Neuronal stem cell (in vitro differentiated cells): Measurements from ENCODE around the gene EIF2B4.
A peak's percentile ranks its signal among the peaks of the same experiment; 100 is the strongest.

ENCODE experiments used
- DNase-seq: peaks from one replicate; pipeline ENCODE4 v3.0.0-alpha.2; 2013; ENCODE audit warnings: low spot score
- H2AFZ ChIP-seq: one replicate; pipeline ENCODE4 v1.6.1; 2013; ENCODE audit warnings: mild to moderate bottlenecking, low read length, inconsistent platforms
- H2AK5ac ChIP-seq: 2 replicates; pipeline ENCODE4 v1.6.1; 2013; ENCODE audit warnings: low read depth, mild to moderate bottlenecking, inconsistent platforms, low read length, moderate library complexity, mixed read lengths
- H2BK120ac ChIP-seq: 2 replicates; pipeline ENCODE4 v1.6.1; 2013; ENCODE audit warnings: low read depth, mild to moderate bottlenecking, inconsistent platforms, low read length, moderate library complexity, mixed read lengths
- H2BK12ac ChIP-seq: one replicate; pipeline ENCODE4 v1.6.1; 2013; ENCODE audit warnings: low read length, inconsistent platforms
- H2BK15ac ChIP-seq: 2 replicates; pipeline ENCODE4 v1.6.1; 2013; ENCODE audit warnings: mild to moderate bottlenecking, low read length, inconsistent platforms, mixed read lengths
- H2BK5ac ChIP-seq: one replicate; pipeline ENCODE4 v1.6.1; 2013; ENCODE audit warnings: inconsistent platforms, mild to moderate bottlenecking, low read length, moderate library complexity
- H3K14ac ChIP-seq: one replicate; pipeline ENCODE4 v1.6.1; 2013; ENCODE audit warnings: low read length, inconsistent platforms
- H3K18ac ChIP-seq: 2 replicates; pipeline ENCODE4 v1.6.1; 2013; ENCODE audit warnings: low read length, inconsistent platforms
- H3K23ac ChIP-seq: 2 replicates; pipeline ENCODE4 v1.6.1; 2013; ENCODE audit warnings: low read depth, mild to moderate bottlenecking, mixed read lengths, low read length, inconsistent platforms; ENCODE audit not compliant: poor library complexity
- H3K27ac ChIP-seq: replicated peaks from 3 replicates; pipeline ENCODE4 v1.5.1; 2013; ENCODE audit warnings: low read length, inconsistent platforms
- H3K27me3 ChIP-seq, 3 experiments: 2 replicates each; pipeline ENCODE4 v1.6.1; 2013; ENCODE audit warnings: low read length in 3 of 3, mild to moderate bottlenecking in 2 of 3, inconsistent platforms in 1 of 3, low read depth in 1 of 3, mixed read lengths in 1 of 3, moderate library complexity in 1 of 3; ENCODE audit not compliant: control insufficient read depth in 3 of 3, insufficient read depth in 3 of 3
- H3K36me3 ChIP-seq, 2 donors: replicated peaks in 1 of 2; 2 replicates each; pipeline ENCODE4 v1.6.1; 2013; ENCODE audit warnings: low read length in 2 of 2; ENCODE audit not compliant: control insufficient read depth in 2 of 2, insufficient read depth in 2 of 2
- H3K4ac ChIP-seq: 2 replicates; pipeline ENCODE4 v1.6.1; 2013; ENCODE audit warnings: inconsistent platforms, mild to moderate bottlenecking, low read length, moderate library complexity
- H3K4me1 ChIP-seq, 2 donors: 1 replicate in 1 of 2; 2 replicates in 1 of 2; pipeline ENCODE4 v1.6.1; 2013; ENCODE audit warnings: low read length in 2 of 2, low read depth in 1 of 2; ENCODE audit not compliant: control insufficient read depth in 2 of 2, insufficient read depth in 1 of 2
- H3K4me2 ChIP-seq: one replicate; pipeline ENCODE4 v1.6.1; 2013; ENCODE audit warnings: mild to moderate bottlenecking, low read length, inconsistent platforms; ENCODE audit not compliant: insufficient read depth, poor library complexity, severe bottlenecking
- H3K4me3 ChIP-seq, 2 donors: 2 replicates each; pipeline ENCODE4 v1.5.1; 2013; ENCODE audit warnings: low read length in 2 of 2, mild to moderate bottlenecking in 2 of 2, inconsistent platforms in 1 of 2, moderate library complexity in 1 of 2
- H3K79me1 ChIP-seq: one replicate; pipeline ENCODE4 v1.6.1; 2013; ENCODE audit warnings: low read depth, mild to moderate bottlenecking, inconsistent platforms, low read length, moderate library complexity
- H3K9ac ChIP-seq: one replicate; pipeline ENCODE4 v1.6.1; 2013; ENCODE audit warnings: mild to moderate bottlenecking, low read depth, low read length, inconsistent platforms; ENCODE audit not compliant: poor library complexity
- H3K9me3 ChIP-seq, 2 donors: replicated peaks in 1 of 2; 2 replicates each; pipeline versions ENCODE3 to v1.6.1; 2013; ENCODE audit warnings: low read length in 2 of 2, mild to moderate bottlenecking in 2 of 2, inconsistent platforms in 1 of 2, low read depth in 1 of 2, mixed read lengths in 1 of 2, moderate library complexity in 1 of 2; ENCODE audit not compliant: control insufficient read depth in 2 of 2, insufficient read depth in 1 of 2
- H4K8ac ChIP-seq: one replicate; pipeline ENCODE4 v1.6.1; 2013; ENCODE audit warnings: low read depth, mild to moderate bottlenecking, inconsistent platforms, low read length, moderate library complexity
- H4K91ac ChIP-seq: one replicate; pipeline ENCODE4 v1.6.1; 2013; ENCODE audit warnings: low read length, low read depth, mild to moderate bottlenecking, inconsistent platforms; ENCODE audit not compliant: poor library complexity
- WGBS, 2 donors: extraction: QIAGEN DNeasy Blood & Tissue Kit; methylation state at CpG; one replicate each; pipeline ENCODE4 v1.1.7; 2013; ENCODE audit warnings: missing lambda C conversion rate in 2 of 2, mixed read lengths in 1 of 2; ENCODE audit not compliant: insufficient read length in 2 of 2, insufficient replicate concordance in 1 of 2; ENCODE audit errors: extremely low coverage in 2 of 2; 5-methylcytosine and 5-hydroxymethylcytosine counted together

Gene EIF2B4

DNA sequence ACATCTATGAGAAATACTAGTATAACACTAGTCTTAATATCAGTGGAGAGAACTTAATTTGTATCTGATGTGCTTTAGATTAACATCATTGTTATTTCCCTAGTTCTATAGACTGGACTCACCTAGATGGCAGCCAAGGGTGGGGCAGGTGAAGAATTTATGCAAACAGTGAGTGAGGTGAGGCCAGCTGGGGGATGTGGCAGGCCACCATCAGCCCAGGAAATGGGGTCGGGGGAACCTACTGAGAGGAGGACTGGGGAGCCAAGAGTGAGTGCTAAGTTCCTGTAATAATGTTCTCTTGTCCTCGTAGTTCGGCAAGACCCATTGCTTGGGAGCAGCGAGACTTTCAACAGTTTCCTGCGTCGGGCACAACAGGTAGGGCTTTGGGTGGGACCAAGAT is 2.8 kb upstream of the EIF2B4 start:
- no CpG with 5 or more reads among the region's 6 CpGs for WGBS, 2 donors
- Histone ChIP-seq H3K4me2 (no peak overlapping the region), H3K14ac (no peak overlapping the region), H3K9ac (no peak overlapping the region), H2AK5ac (no peak overlapping the region), H3K79me1 (peaks cover 30% of the 10 kb centered on the region), H2BK15ac (no peak overlapping the region), H3K27ac (no peak overlapping the region), H3K9me3 (no peaks in the 10 kb centered on the region), H3K4me1 (peaks cover 10 to 13% of the 10 kb centered on the region in 2 donors), H3K23ac (no peak overlapping the region), H2AFZ (no peak overlapping the region), H2BK5ac (no peak overlapping the region), H3K36me3 (peaks cover 45 to 73% of the 10 kb centered on the region in 2 donors), H4K8ac (no peak overlapping the region), H3K27me3 (no peaks in the 10 kb centered on the region), H2BK12ac (no peak overlapping the region), H3K4ac (no peak overlapping the region), H2BK120ac (no peak overlapping the region), H3K18ac (no peak overlapping the region), H4K91ac (no peak overlapping the region), H3K4me3 (no peak overlapping the region)
- DNase-seq: no peak

DNA sequence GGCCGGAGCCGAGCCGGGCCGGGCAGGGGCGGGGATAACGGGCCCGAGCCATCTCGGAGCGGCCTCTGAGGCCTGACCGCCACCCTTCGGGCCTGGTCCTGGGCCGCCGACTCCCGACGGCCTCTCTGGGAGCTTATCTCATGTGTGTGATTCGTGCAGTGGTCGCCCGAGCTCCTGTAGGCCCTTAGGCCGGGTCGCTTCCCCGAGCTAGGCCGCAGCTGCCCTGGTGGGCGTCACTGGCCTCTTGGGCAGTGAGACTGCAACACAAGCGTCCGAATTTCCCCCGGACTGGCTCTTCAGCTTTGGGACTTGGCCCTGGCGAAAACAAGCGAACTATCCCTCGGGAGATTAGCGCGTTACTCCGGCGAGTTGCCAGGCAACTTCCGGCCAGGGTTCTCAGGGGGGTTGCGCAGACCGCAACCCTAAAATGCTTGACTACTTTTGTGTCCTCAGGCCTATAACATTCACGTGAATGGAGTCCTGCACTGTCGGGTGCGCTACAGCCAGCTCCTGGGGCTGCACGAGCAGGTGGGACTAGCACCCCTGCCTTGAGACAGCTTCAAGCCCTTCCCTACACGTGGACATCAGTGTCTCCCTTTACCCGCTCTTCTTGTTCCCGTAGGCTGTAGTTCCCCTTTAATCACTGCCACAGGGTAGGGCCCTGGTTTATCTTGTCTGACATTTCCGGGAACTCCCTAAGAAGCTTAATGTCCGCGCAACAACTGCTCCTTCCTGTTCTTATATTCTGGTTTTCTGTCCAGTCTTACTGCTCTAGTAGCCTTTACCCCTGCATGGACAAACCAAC is 880 bp upstream of the EIF2B4 start:
- Histone ChIP-seq H2BK120ac (no peak overlapping the region), H3K23ac (peak overlapping the region; percentile 95), H4K8ac (peak overlapping the region; percentile 84), H3K14ac (peak overlapping the region; percentile 64), H3K4me1 (peaks cover 10 to 13% of the 10 kb centered on the region in 2 donors), H3K4me2 (peak overlapping the region; percentile 97), H2BK5ac (peak overlapping the region; percentile 79), H3K27ac (no peak overlapping the region), H2AFZ (peak overlapping the region; percentile 87), H2BK15ac (no peak overlapping the region), H3K36me3 (peaks cover 43 to 73% of the 10 kb centered on the region in 2 donors), H3K18ac (peak overlapping the region; percentile 96), H2BK12ac (no peak overlapping the region), H3K4ac (no peak overlapping the region), H3K4me3 (peak overlapping the region; percentile 86 to 93), H2AK5ac (peak overlapping the region; percentile 98), H3K27me3 (no peaks in the 10 kb centered on the region), H3K9ac (peak overlapping the region; percentile 96), H3K79me1 (peaks cover 25% of the 10 kb centered on the region), H3K9me3 (no peaks in the 10 kb centered on the region), H4K91ac (peak overlapping the region; percentile 54)
- no peak for DNase-seq
- WGBS, 2 donors: no CpG with 5 or more reads among the region's 46 CpGs

DNA sequence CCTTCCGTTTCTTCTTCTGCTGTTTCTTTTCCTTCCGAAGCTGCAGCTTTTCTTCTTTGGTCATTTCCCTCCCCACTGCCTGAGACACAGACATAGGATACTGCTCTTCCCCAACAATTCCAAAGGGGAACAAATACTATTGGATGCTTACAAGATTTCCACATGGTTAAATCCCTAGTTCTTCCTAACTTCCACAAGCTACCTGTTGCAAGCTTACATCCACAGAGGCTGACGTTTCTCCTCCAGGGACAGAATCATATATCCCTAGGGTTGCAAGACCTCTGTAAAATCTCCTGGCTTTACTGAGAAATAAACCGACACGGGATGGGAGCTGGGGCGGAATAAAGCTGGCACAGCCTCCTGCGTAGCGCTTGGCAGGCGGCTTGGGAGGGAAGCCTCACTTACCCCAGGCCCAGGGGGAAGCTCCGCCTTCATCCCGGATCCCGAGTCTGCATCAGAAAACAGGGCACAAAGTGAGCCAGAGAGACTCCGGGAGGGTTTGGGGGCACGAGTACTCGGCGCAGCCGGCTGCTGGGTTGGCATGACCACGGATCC is 590 bp downstream of the EIF2B4 start:
- H4K91ac ChIP-seq: no peak overlapping the region
- H3K79me1 ChIP-seq: peaks cover 17% of the 10 kb centered on the region
- peak overlapping the region; percentile 99 for H3K9ac ChIP-seq
- H3K27ac ChIP-seq: no peak overlapping the region
- no peak overlapping the region for H3K4ac ChIP-seq
- H3K9me3 ChIP-seq: no peaks in the 10 kb centered on the region
- H3K36me3 ChIP-seq: peaks cover 38 to 70% of the 10 kb centered on the region in 2 donors
- H3K4me3 ChIP-seq: peak overlapping the region; percentile 86 to 94
- DNase-seq: no peak
- peak overlapping the region; percentile 97 for H2AFZ ChIP-seq
- peak overlapping the region; percentile 34 for H2BK120ac ChIP-seq
- H3K14ac ChIP-seq: peak overlapping the region; percentile 90
- H3K23ac ChIP-seq: peak overlapping the region; percentile 96
- no peak overlapping the region for H2AK5ac ChIP-seq
- H2BK5ac ChIP-seq: peak overlapping the region; percentile 88
- no CpG with 5 or more reads among the region's 18 CpGs for WGBS, 2 donors
- H3K4me1 ChIP-seq: peaks cover 10 to 13% of the 10 kb centered on the region in 2 donors
- no peak overlapping the region for H2BK12ac ChIP-seq
- no peak overlapping the region for H2BK15ac ChIP-seq
- H3K18ac ChIP-seq: peak overlapping the region; percentile 98
- H3K27me3 ChIP-seq: no peaks in the 10 kb centered on the region
- H3K4me2 ChIP-seq: peak overlapping the region; percentile 87
- no peak overlapping the region for H4K8ac ChIP-seq

DNA sequence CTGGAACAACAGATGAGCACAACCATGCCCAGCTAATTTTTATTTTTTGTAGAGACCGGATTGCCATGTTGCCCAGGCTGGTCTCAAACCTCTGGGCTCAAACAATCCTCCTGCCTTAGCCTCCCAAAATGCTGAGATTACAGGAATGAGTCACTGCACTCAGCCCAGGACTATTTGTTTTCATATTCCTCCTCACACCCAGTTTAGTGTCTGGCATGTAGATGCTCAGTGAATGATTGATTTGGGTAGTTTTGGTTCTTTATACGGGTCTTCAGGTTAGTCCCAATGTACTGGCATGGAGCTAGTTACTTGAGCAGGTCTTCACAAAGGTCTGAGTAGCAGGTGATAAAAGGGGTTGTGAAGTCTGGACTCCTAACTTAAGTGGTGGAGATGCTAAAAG is 6.2 kb downstream of the EIF2B4 start:
- H2BK15ac ChIP-seq: no peak overlapping the region
- H3K14ac ChIP-seq: no peak overlapping the region
- no peak overlapping the region for H2BK120ac ChIP-seq
- no CpG with 5 or more reads among the region's 2 CpGs for WGBS, 2 donors
- H3K4me2 ChIP-seq: no peak overlapping the region
- no peaks in the 10 kb centered on the region for H3K79me1 ChIP-seq
- H2AFZ ChIP-seq: no peak overlapping the region
- no peak overlapping the region for H4K8ac ChIP-seq
- no peak overlapping the region for H3K27ac ChIP-seq
- no peak overlapping the region for H2BK12ac ChIP-seq
- peaks cover 0 to 1% of the 10 kb centered on the region in 2 donors for H3K4me1 ChIP-seq
- no peak overlapping the region for H3K23ac ChIP-seq
- no peaks in the 10 kb centered on the region for H3K9me3 ChIP-seq
- H3K4me3 ChIP-seq: no peak overlapping the region
- H3K4ac ChIP-seq: no peak overlapping the region
- DNase-seq: no peak
- no peak overlapping the region for H2BK5ac ChIP-seq
- no peaks in the 10 kb centered on the region for H3K27me3 ChIP-seq
- H3K18ac ChIP-seq: no peak overlapping the region
- H2AK5ac ChIP-seq: no peak overlapping the region
- peaks cover 29 to 72% of the 10 kb centered on the region in 2 donors for H3K36me3 ChIP-seq
- H3K9ac ChIP-seq: no peak overlapping the region
- H4K91ac ChIP-seq: no peak overlapping the region
